ENCODE measurements around the gene LRP6.

The LRP6 gene

DNA sequence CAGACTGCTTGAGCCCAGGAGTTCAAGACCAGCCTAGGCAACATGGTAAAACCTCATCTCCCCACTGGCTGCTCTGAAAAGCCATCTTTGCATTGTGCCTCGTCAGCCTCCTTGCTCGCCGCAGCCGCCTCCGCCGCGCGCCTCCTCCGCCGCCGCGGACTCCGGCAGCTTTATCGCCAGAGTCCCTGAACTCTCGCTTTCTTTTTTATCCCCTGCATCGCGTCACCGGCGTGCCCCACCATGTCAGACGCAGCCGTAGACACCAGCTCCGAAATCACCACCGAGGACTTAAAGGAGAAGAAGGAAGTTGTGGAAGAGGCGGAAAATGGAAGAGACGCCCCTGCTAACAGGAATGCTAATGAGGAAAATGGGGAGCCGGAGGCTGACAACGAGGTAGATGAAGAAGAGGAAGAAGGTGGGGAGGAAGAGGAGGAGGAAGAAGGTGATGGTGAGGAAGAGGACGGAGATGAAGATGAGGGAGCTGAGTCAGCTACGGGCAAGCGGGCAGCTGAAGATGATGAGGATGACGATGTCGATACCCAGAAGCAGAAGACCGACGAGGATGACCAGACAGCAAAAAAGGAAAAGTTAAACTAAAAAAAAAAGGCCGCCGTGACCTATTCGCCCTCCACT is 155.8 kb downstream of the LRP6 start:
- peak in 1 of 5 donors; percentile 10 for DNase-seq

DNA sequence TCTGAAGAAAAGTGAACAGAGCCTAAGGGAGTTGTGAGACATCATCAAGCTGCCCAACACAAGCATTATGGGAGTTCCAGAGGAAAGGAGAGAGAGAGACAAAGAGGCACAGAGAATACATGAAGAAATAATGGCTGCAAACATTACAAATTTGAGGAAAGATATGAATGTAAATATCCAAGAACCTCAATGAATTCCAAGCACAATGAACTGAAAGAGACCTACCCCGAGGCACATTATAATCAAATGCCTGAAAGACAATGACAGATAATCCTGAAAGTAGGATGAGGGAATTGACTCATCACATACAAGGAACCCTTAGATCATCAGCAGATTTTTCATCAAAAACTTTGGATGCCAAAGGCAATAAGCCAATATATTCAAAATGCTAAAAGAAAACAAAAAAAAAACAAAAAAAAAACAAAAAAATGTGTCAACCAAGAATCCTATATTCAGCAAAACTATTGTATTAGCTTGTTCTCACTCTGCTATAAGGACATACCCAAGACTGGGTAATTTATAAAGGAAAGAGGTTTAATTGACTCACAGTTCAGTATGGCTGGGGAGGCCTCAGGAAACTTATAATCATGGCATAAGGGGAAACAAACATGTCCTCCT is 158.3 kb downstream of the LRP6 start:
- DNase-seq, result no peak

DNA sequence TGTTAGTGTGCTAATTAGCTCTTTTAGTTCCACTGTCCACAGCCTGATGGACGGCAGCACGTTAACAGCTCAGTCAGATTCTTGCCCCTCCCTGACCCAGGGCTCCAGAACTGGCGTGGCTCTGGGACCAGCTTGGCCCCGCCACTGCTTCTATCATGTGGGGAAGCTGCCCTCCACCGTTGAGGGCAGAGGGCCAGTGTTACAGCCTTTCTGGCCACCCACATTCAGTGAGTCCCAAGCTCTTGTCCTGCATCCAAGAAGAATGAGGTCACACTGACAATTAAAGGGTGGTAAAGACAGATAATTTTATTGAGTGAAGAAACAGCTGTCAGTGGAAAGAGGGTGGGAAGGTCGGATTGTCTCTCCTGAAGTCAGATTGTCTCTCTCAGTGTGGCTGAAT is 159.2 kb downstream of the LRP6 start:
- no peak for DNase-seq

- DNase-seq, result no peak
Measured at GRCh38 chr12:12099102-12099501, 167.7 kb downstream of the LRP6 start.

DNA sequence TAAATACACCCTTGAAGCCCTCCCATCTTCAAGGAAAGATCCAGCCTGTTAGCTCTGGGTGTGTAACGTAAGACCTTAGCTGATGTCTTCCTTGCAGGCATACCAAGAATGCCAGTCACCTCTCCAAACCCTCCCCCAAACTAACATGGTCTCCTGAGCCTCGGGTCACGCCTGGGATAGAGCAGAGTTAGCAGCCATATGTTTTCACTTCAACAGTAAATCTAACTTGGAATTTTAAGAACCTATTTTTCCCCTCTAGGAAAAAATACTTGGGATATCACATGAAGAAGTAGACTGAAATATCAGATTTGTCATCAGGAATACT is 168.2 kb downstream of the LRP6 start:
- no peak for DNase-seq

DNA sequence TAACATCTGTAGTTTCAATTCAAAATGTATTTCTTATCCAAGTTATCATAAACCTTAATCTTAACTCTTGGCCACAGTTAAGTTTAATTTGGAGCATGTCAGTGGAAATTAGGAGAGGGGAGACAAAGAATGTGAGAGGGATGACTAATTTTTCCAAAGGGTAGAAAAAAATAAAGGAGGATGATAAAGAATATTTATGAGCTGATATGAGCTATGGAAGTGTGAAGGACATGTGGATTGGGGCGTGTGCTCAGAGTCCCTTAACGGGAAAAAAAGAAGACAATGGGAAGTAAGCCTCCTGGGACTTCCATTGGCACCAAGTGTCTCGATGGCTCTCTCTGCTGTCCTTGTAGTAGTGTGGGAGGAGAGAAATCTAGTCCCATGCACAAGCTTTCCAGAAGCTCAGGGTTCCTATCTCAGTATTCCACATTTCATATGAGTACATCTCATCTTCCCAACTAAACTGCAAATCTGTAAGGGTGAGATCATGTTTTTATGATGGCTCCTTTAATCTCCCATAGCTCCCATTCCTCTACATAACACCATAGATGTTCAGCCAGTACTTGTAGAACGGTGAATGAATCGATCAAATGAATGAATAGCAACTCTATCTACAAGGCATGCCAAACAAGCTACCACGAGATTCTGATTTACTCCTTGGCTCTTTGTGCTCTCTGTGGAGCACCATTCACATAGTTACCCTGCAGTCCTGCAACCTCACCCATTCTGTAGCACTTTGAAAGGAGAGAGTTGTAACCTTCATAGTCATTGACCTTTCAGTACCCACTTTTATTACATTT is 168.8 kb downstream of the LRP6 start:
- DNase-seq, result no peak

DNA sequence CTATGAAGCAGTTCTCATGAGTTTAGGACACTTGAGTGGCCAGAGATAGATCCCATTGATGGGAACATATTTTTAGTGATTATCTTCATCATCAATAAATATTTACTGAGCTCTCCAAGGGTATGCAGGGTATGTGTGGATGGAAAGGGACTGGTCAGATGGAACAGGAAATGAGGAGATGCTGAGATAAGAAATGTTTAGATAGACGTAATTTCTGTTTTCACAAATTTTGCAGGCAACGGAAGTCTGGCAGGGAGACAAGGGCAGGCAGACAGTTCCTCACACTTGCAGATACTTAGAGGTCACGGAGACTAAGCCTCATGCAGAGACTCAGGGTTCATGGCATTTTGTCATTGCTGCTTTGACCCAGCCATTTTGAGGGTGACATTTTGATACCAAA is 171.8 kb downstream of the LRP6 start:
- no peak for DNase-seq

GRCh38 chr12:12094481-12094880 is 172.4 kb downstream of the LRP6 start:
- DNase-seq, result no peak

GRCh38 chr12:12091977-12092663 is 174.7 kb downstream of the LRP6 start:
- no peak for DNase-seq

DNA sequence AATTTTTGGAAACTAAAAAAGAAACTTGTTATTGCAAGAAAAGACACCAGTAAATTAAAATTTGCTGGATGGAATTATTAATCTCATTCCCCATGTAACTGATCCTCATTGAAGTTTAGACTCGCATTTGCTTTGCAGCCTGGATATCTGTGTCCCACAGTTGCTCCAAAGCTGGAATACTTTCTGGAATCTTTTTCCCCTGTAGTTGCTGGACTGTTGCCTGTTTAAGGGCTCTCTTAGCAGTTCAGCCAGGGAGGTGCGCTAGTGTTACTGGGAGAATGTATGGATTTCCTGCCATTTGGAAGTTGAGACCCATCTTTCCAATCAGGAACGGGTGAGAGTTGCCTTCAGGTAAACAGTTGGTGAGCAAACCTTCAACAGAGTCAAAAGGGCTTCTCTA is 175.8 kb downstream of the LRP6 start:
- DNase-seq, result no peak

DNA sequence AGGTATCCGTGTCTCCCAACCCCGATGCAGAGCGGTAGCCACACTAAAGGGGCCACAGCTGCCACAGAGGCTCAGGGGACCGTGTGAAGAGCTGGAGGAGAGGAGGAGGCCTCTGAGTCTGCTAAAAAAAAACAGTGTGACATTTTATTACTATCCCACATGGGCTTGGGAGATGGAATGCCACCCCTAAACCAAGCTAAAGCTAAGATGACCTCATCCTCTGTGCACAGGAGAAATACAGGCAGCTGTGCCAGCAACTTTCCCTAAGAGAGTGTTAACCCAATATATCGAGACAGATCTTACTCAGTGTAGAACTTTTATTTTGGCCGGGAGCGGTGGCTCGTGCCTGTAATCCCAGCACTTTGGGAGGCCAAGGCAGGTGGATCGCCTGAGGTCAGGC is 178.1 kb downstream of the LRP6 start:
- no peak for DNase-seq

DNA sequence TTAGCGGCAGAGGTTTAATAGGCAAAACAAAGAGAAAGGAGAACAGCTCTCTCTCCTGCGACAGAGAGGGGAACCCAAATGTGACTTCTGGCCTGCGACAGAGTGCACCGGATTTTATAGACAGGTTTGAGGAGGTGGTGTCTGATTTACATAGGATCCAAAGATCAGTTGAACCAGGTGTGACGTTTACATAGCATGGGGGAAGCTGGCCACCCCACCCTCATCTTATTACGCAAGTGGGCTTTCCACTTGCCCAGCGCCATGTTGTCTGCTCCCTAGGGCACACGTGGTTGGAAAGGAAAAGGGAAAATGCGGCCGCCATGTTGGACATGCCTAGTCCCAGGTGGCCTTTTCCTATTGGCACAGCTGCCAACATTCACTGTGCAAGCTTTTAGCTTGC is 178.7 kb downstream of the LRP6 start:
- no peak for DNase-seq

- DNase-seq, result no peak
Measured at GRCh38 chr12:12087693-12088034, 179.2 kb downstream of the LRP6 start.

DNA sequence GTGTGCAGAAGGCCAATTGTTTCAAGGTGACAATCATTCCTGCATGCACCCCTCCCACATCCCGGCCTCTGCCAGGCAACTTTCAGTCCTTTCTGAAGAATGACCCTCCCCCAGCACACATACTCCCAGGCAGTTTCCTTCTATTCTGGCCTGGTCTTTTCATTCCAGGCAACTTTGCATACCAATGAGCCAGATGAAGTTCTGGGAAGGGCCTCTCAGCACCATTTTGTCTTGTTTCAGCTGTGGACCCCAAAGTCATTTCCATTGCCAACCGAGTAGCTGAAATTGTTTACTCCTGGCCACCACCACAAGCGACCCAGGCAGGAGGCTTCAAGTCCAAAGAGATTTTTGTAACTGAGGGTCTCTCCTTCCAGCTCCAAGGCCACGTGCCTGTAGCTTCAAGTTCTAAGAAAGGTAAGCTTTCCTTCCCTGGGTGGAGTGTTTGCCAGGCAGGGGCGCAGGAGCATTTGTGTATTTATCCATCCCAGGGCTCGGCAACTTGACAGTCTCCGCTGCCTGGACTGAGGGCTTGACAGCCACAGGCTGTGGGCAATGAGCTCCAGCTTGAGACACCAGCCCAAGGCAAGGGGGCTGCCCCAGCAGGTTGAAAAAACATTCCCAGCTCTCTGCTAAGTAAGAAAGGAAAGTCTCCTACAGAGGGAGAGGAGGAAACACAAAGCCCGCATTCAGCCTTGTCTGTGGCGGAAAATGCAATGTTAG is 179.7 kb downstream of the LRP6 start:
- DNase-seq, result no peak

- no peak for DNase-seq
Measured at GRCh38 chr12:12086362-12086761, 180.5 kb downstream of the LRP6 start.

GRCh38 chr12:12083688-12084087 is 183.2 kb downstream of the LRP6 start:
- DNase-seq, result no peak

- DNase-seq, result no peak
Measured at GRCh38 chr12:12081836-12082497, 184.9 kb downstream of the LRP6 start.

- no peak for DNase-seq
Measured at GRCh38 chr12:12079291-12079690, 187.6 kb downstream of the LRP6 start.

GRCh38 chr12:12072064-12072760 is 194.6 kb downstream of the LRP6 start:
- peak in 4 of 5 donors; percentile 7 to 60 (median 23) for DNase-seq

- DNase-seq, result peak in 1 of 5 donors; percentile 76
Measured at GRCh38 chr12:12070674-12071656, 195.9 kb downstream of the LRP6 start, which contains the start of gene BCL2L14. Gene BCL2L14 (plus strand): TSS chr12:12070939. CDS start chr12:12079306, 8,367 bp downstream.

Data from T-helper 1 cell (primary cell).